Loucy (cell line): Measurements from ENCODE around the gene C22orf31.

ENCODE experiments used
- H2AFZ ChIP-seq: fragments of 200-600 bp; sonication (generic); 2 replicates; pipeline ENCODE4 v1.6.0; 2016; ENCODE audit warnings: antibody characterized with exemption, mild to moderate bottlenecking, low read length, moderate library complexity
- H3F3A ChIP-seq: fragments of 200-600 bp; 2 replicates; pipeline ENCODE4 v1.6.0; 2016; ENCODE audit warnings: antibody characterized with exemption, low read depth, mild to moderate bottlenecking
- H3K27me3 ChIP-seq: fragments of 200-600 bp; sonication (generic); 2 replicates; pipeline ENCODE4 v1.6.1; 2014; ENCODE audit warnings: low read length, mild to moderate bottlenecking; ENCODE audit not compliant: insufficient read depth, poor library complexity, severe bottlenecking
- H3K36me3 ChIP-seq: fragments of 200-600 bp; sonication (generic); 2 replicates; pipeline ENCODE4 v1.6.1; 2016; ENCODE audit warnings: low read length; ENCODE audit not compliant: insufficient read depth
- H3K4me1 ChIP-seq: fragments of 200-600 bp; sonication (generic); 2 replicates; pipeline ENCODE4 v1.5.1; 2014; ENCODE audit warnings: low read length, mild to moderate bottlenecking; ENCODE audit not compliant: insufficient read depth, poor library complexity, severe bottlenecking
- H3K4me2 ChIP-seq: fragments of 200-600 bp; sonication (generic); 2 replicates; pipeline ENCODE4 v1.6.0; 2014; ENCODE audit warnings: antibody characterized with exemption, low read length, low read depth, mild to moderate bottlenecking; ENCODE audit not compliant: poor library complexity, severe bottlenecking
- H3K4me3 ChIP-seq: fragments of 200-600 bp; sonication (generic); 2 replicates; pipeline ENCODE4 v1.5.1; 2014; ENCODE audit warnings: low read length, mild to moderate bottlenecking, mixed read lengths; ENCODE audit not compliant: poor library complexity, severe bottlenecking
- H3K79me2 ChIP-seq: fragments of 200-600 bp; sonication (generic); 2 replicates; pipeline ENCODE4 v1.6.1; 2014; ENCODE audit warnings: low read length; ENCODE audit not compliant: insufficient read depth
- H3K9ac ChIP-seq: fragments of 200-600 bp; sonication (generic); 2 replicates; pipeline ENCODE4 v1.6.0; 2014; ENCODE audit warnings: mild to moderate bottlenecking, low read depth, low read length, moderate library complexity; ENCODE audit not compliant: poor library complexity, severe bottlenecking
- H3K9me2 ChIP-seq: fragments of 200-600 bp; sonication (generic); replicated peaks from 2 replicates; pipeline ENCODE4 v1.6.1; 2016; ENCODE audit warnings: low read depth, low read length, mixed read lengths
- H3K9me3 ChIP-seq: fragments of 200-600 bp; sonication (generic); 2 replicates; pipeline ENCODE4 v1.6.1; 2014; ENCODE audit warnings: mild to moderate bottlenecking, antibody characterized with exemption, low read length, low read depth; ENCODE audit not compliant: insufficient read depth
- H4K20me1 ChIP-seq: fragments of 200-600 bp; sonication (generic); 2 replicates; pipeline ENCODE4 v1.6.0; 2014; ENCODE audit warnings: antibody characterized with exemption, low read length, mild to moderate bottlenecking; ENCODE audit not compliant: insufficient read depth, poor library complexity, severe bottlenecking
- CTCF ChIP-seq: fragments of 200-600 bp; sonication (generic); conservative IDR thresholded peaks from 2 replicates; pipeline ENCODE4 v1.5.1; 2014; ENCODE audit warnings: mild to moderate bottlenecking, antibody characterized with exemption, low read length
- EZH2phosphoT487 ChIP-seq: fragments of 200-600 bp; IDR thresholded peaks from 2 replicates; pipeline ENCODE4 v1.6.1; 2018; ENCODE audit warnings: antibody characterized with exemption, mild to moderate bottlenecking, moderate library complexity, borderline replicate concordance

Gene C22orf31

DNA sequence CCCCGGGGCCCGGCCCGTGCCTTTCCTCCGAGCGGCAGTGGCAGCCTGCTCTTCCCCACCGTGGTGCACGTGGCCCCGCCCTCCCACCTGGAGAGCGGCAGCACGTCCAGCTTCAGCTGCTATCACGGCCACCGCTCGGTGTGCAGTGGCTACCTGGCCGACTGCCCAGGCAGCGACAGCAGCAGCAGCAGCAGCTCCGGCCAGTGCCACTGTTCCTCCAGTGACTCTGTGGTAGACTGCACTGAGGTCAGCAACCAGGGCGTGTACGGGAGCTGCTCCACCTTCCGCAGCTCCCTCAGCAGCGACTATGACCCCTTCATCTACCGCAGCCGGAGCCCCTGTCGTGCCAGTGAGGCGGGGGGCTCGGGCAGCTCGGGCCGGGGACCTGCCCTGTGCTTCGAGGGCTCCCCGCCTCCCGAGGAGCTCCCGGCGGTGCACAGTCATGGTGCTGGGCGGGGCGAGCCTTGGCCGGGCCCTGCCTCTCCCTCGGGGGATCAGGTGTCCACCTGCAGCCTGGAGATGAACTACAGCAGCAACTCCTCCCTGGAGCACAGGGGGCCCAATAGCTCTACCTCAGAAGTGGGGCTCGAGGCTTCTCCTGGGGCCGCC lies 11.9 kb downstream of the C22orf31 start:
- Histone ChIP-seq H3K36me3 (peaks cover 55% of the 10 kb centered on the region; the same call in 1 of the 2 replicates), H4K20me1 (no peaks in the 10 kb centered on the region), H3K4me1 (no peaks in the 10 kb centered on the region), H3K9me2 (no peaks in the 10 kb centered on the region), H3F3A (no peaks in the 10 kb centered on the region), H3K27me3 (no peaks in the 10 kb centered on the region), H2AFZ (no peak overlapping the region), H3K4me2 (no peak overlapping the region), H3K4me3 (no peak overlapping the region), H3K9me3 (no peaks in the 10 kb centered on the region), H3K9ac (no peak overlapping the region), H3K79me2 (no peaks in the 10 kb centered on the region)
- TF ChIP-seq EZH2phosphoT487 (no peak), CTCF (no peak)

- Histone ChIP-seq H3K9me3 (no peaks in the 10 kb centered on the region), H3K36me3 (peaks cover 62% of the 10 kb centered on the region; the same call in 1 of the 2 replicates), H3K9ac (no peak overlapping the region), H3K4me3 (no peak overlapping the region), H3F3A (no peaks in the 10 kb centered on the region), H3K79me2 (no peaks in the 10 kb centered on the region), H3K4me2 (no peak overlapping the region), H3K4me1 (no peaks in the 10 kb centered on the region), H4K20me1 (no peaks in the 10 kb centered on the region), H3K9me2 (no peaks in the 10 kb centered on the region), H2AFZ (no peak overlapping the region), H3K27me3 (no peaks in the 10 kb centered on the region)
- TF ChIP-seq CTCF: no peak
- TF ChIP-seq EZH2phosphoT487: no peak
Measured at GRCh38 chr22:29048822-29049654, 12.6 kb downstream of the C22orf31 start.

GRCh38 chr22:29044657-29045176 lies 16.9 kb downstream of the C22orf31 start:
- Histone ChIP-seq H3K79me2 (no peaks in the 10 kb centered on the region), H3K9me2 (no peaks in the 10 kb centered on the region), H3K36me3 (peaks cover 54% of the 10 kb centered on the region; the same call in 1 of the 2 replicates), H4K20me1 (no peaks in the 10 kb centered on the region), H3K4me2 (no peak overlapping the region), H3K9ac (no peak overlapping the region), H2AFZ (no peak overlapping the region), H3K4me1 (peaks cover 14% of the 10 kb centered on the region), H3K4me3 (no peak overlapping the region), H3K27me3 (no peaks in the 10 kb centered on the region), H3F3A (no peaks in the 10 kb centered on the region), H3K9me3 (no peaks in the 10 kb centered on the region)
- no peak for TF ChIP-seq EZH2phosphoT487
- no peak for TF ChIP-seq CTCF
